Activated T-cell treated with anti-CD3 and anti-CD28 coated beads, Interleukin-2, amount 50 U/mL, for 72 hours (primary cell): ENCODE measurements around the gene MMRN2. TPM values are rescaled to one million over a fixed set of nuclear protein-coding genes. Genes with fewer than 3 reads are reported as not detected.

Source experiments
- ATAC-seq, 2 donors: fragments of 150-1000 bp; cut with Tn5 transposase; replicated peaks in 1 of 2; 2 replicates each; pipeline ENCODE4 v1.10.0; 2021; ENCODE audit warnings: moderate library complexity in 2 of 2, mild to moderate bottlenecking in 1 of 2
- DNase-seq, 2 donors: peaks; one replicate each; pipeline ENCODE4 v3.0.0; 2021 to 2022; ENCODE audit warnings: mixed read lengths in 1 of 2
- H3K27ac Mint-ChIP-seq: one replicate; pipeline ENCODE4 v1.8.0; 2022; ENCODE audit warnings: mild to moderate bottlenecking, moderate library complexity, mixed read lengths
- H3K27me3 Mint-ChIP-seq: one replicate; pipeline ENCODE4 v1.8.0; 2022; ENCODE audit warnings: low read depth, mixed read lengths
- H3K36me3 Mint-ChIP-seq, 2 donors: one replicate each; pipeline ENCODE4 v1.8.0; 2022; ENCODE audit warnings: mixed read lengths in 2 of 2, mild to moderate bottlenecking in 1 of 2; ENCODE audit not compliant: insufficient read depth in 2 of 2
- H3K4me1 Mint-ChIP-seq: one replicate; pipeline ENCODE4 v1.8.0; 2022; ENCODE audit warnings: low read depth, mixed read lengths
- H3K4me3 Mint-ChIP-seq, 2 donors: one replicate each; pipeline ENCODE4 v1.8.0; 2022; ENCODE audit warnings: mild to moderate bottlenecking in 2 of 2, mixed read lengths in 2 of 2, moderate library complexity in 2 of 2
- H3K9me3 Mint-ChIP-seq, 2 donors: one replicate each; pipeline ENCODE4 v1.8.0; 2022; ENCODE audit warnings: mixed read lengths in 2 of 2
- total RNA-seq, 2 donors: library from RNA; stranded (reverse); gene quantifications; one replicate each; pipeline ENCODE4 v1.2.3, GENCODE V29; 2022

The MMRN2 gene
- total RNA-seq, 2 donors from 2014 or later: 0.05 TPM; not detected in 1

- Mint-ChIP-seq H3K4me1 (peaks cover 28% of the 10 kb centered on the region), H3K27me3 (no peaks in the 10 kb centered on the region), H3K27ac (no peak overlapping the region), H3K9me3 (no peaks in the 10 kb centered on the region), H3K36me3 (no peaks in the 10 kb centered on the region), H3K4me3 (peak overlapping the region; percentile 57 to 66)
- ATAC-seq (peak; percentile 25 to 30), DNase-seq (no peak)
Observed at GRCh38 chr10:86965986-86966654, 8.7 kb upstream of the MMRN2 start.

GRCh38 chr10:86964847-86965190, 7.4 kb upstream of the MMRN2 start:
- Mint-ChIP-seq H3K4me3 (no peak overlapping the region), H3K36me3 (no peaks in the 10 kb centered on the region), H3K27me3 (no peaks in the 10 kb centered on the region), H3K27ac (no peak overlapping the region), H3K4me1 (peaks cover 23% of the 10 kb centered on the region), H3K9me3 (no peaks in the 10 kb centered on the region)
- DNase-seq: no peak
- no peak for ATAC-seq

- Mint-ChIP-seq H3K9me3 (no peaks in the 10 kb centered on the region), H3K4me3 (no peak overlapping the region), H3K27me3 (no peaks in the 10 kb centered on the region), H3K36me3 (no peaks in the 10 kb centered on the region), H3K27ac (no peak overlapping the region), H3K4me1 (peaks cover 21% of the 10 kb centered on the region)
- no peak for DNase-seq
- ATAC-seq: no peak
Observed at GRCh38 chr10:86964061-86964846, 6.8 kb upstream of the MMRN2 start.

- DNase-seq: no peak
Observed at GRCh38 chr10:86963341-86963919, 6.0 kb upstream of the MMRN2 start.

GRCh38 chr10:86962981-86963310, 5.5 kb upstream of the MMRN2 start:
- Mint-ChIP-seq H3K36me3 (no peaks in the 10 kb centered on the region), H3K4me3 (no peak overlapping the region), H3K4me1 (peaks cover 16% of the 10 kb centered on the region), H3K9me3 (no peaks in the 10 kb centered on the region), H3K27me3 (no peaks in the 10 kb centered on the region), H3K27ac (no peak overlapping the region)
- DNase-seq (no peak), ATAC-seq (no peak)

More at GRCh38 chr10:86963341-86963919, 6.0 kb upstream of the MMRN2 start:
- Mint-ChIP-seq H3K4me1 (peaks cover 16% of the 10 kb centered on the region), H3K9me3 (no peaks in the 10 kb centered on the region), H3K27me3 (no peaks in the 10 kb centered on the region), H3K27ac (no peak overlapping the region), H3K36me3 (no peaks in the 10 kb centered on the region), H3K4me3 (no peak overlapping the region)
- ATAC-seq: no peak

GRCh38 chr10:86962136-86962980, 4.9 kb upstream of the MMRN2 start:
- Mint-ChIP-seq H3K9me3 (no peaks in the 10 kb centered on the region), H3K36me3 (no peaks in the 10 kb centered on the region), H3K27me3 (no peaks in the 10 kb centered on the region), H3K4me1 (peaks cover 16% of the 10 kb centered on the region), H3K4me3 (no peak overlapping the region), H3K27ac (no peak overlapping the region)
- DNase-seq (no peak), ATAC-seq (no peak)

- no peaks in the 10 kb centered on the region for H3K36me3 Mint-ChIP-seq
- no peak for ATAC-seq
- no peaks in the 10 kb centered on the region for H3K27me3 Mint-ChIP-seq
- H3K9me3 Mint-ChIP-seq: no peaks in the 10 kb centered on the region
- H3K4me1 Mint-ChIP-seq: peaks cover 13% of the 10 kb centered on the region
- no peak overlapping the region for H3K27ac Mint-ChIP-seq
- DNase-seq: no peak
- H3K4me3 Mint-ChIP-seq: no peak overlapping the region
Observed at GRCh38 chr10:86961481-86962091, 4.2 kb upstream of the MMRN2 start.

GRCh38 chr10:86960863-86961434, 3.5 kb upstream of the MMRN2 start:
- Mint-ChIP-seq H3K27ac (no peak overlapping the region), H3K27me3 (no peaks in the 10 kb centered on the region), H3K4me1 (peaks cover 7% of the 10 kb centered on the region), H3K9me3 (no peaks in the 10 kb centered on the region), H3K4me3 (no peak overlapping the region), H3K36me3 (no peaks in the 10 kb centered on the region)
- ATAC-seq: no peak
- DNase-seq: no peak

- peak; percentile 49 to 50 for DNase-seq
- H3K4me3 Mint-ChIP-seq: no peak overlapping the region
- H3K4me1 Mint-ChIP-seq: no peaks in the 10 kb centered on the region
- H3K36me3 Mint-ChIP-seq: no peaks in the 10 kb centered on the region
- no peaks in the 10 kb centered on the region for H3K9me3 Mint-ChIP-seq
- no peaks in the 10 kb centered on the region for H3K27me3 Mint-ChIP-seq
- ATAC-seq: peak; percentile 80
- H3K27ac Mint-ChIP-seq: no peak overlapping the region
Observed at GRCh38 chr10:86960003-86960862, 2.8 kb upstream of the MMRN2 start.

GRCh38 chr10:86959737-86960002, 2.3 kb upstream of the MMRN2 start:
- Mint-ChIP-seq H3K27me3 (no peaks in the 10 kb centered on the region), H3K27ac (no peak overlapping the region), H3K4me3 (no peak overlapping the region), H3K36me3 (no peaks in the 10 kb centered on the region), H3K9me3 (no peaks in the 10 kb centered on the region), H3K4me1 (no peaks in the 10 kb centered on the region)
- DNase-seq: no peak
- no peak for ATAC-seq

GRCh38 chr10:86958901-86959736, 1.7 kb upstream of the MMRN2 start:
- Mint-ChIP-seq H3K36me3 (no peaks in the 10 kb centered on the region), H3K4me1 (no peaks in the 10 kb centered on the region), H3K9me3 (no peaks in the 10 kb centered on the region), H3K4me3 (no peak overlapping the region), H3K27me3 (no peaks in the 10 kb centered on the region), H3K27ac (no peak overlapping the region)
- ATAC-seq: no peak
- DNase-seq: no peak
